HEK293T (cell line): ENCODE results near the gene JADE1.

Source experiments
- CTCF ChIA-PET: fragments of 350-600 bp; formaldehyde crosslinking; extraction: SDS; loops from one replicate; lab custom pipeline; 2021; ENCODE audit warnings: antibody characterized with exemption, inconsistent platforms; lab: Yijun Ruan, JAX
- POLR2A ChIA-PET: fragments of 350-600 bp; formaldehyde crosslinking; extraction: SDS; loops from one replicate; lab custom pipeline; 2020; ENCODE audit warnings: antibody characterized with exemption, inconsistent platforms; lab: Yijun Ruan, JAX
- DNase-seq: peaks from one replicate; pipeline ENCODE4 v3.0.0; 2012; ENCODE audit warnings: mixed read lengths; ENCODE audit errors: extremely low spot score
- ARNT ChIP-seq: fragments of 450-650 bp; IDR thresholded peaks from 2 replicates; pipeline ENCODE4 v1.6.1; 2017; ENCODE audit warnings: mild to moderate bottlenecking
- BHLHE40 ChIP-seq: fragments of 450-650 bp; IDR thresholded peaks from 2 replicates; pipeline ENCODE4 v1.6.1; 2016; ENCODE audit warnings: mild to moderate bottlenecking, moderate library complexity, borderline replicate concordance
- CTBP1 ChIP-seq: fragments of 450-650 bp; IDR thresholded peaks from 2 replicates; pipeline ENCODE4 v1.6.1; 2016; ENCODE audit warnings: borderline replicate concordance
- ELF4 ChIP-seq: fragments of 450-650 bp; IDR thresholded peaks from 2 replicates; pipeline ENCODE4 v1.6.1; 2017; ENCODE audit warnings: antibody characterized with exemption
- FOXA1 ChIP-seq: fragments of 450-650 bp; IDR thresholded peaks from 2 replicates; pipeline ENCODE4 v1.6.1; 2016; ENCODE audit warnings: mild to moderate bottlenecking
- FOXK2 ChIP-seq: fragments of 450-650 bp; IDR thresholded peaks from 2 replicates; pipeline ENCODE4 v1.6.1; 2016; ENCODE audit warnings: mild to moderate bottlenecking
- FOXM1 ChIP-seq: fragments of 450-650 bp; IDR thresholded peaks from 2 replicates; pipeline ENCODE4 v1.6.1; 2017; ENCODE audit warnings: mild to moderate bottlenecking, borderline replicate concordance
- HDGF ChIP-seq: fragments of 450-650 bp; IDR thresholded peaks from 2 replicates; pipeline ENCODE4 v1.6.1; 2017; ENCODE audit warnings: antibody characterized with exemption, borderline replicate concordance
- L3MBTL2 ChIP-seq: fragments of 450-650 bp; conservative IDR thresholded peaks from 2 replicates; pipeline ENCODE4 v1.6.1; 2016; ENCODE audit warnings: mild to moderate bottlenecking
- LEF1 ChIP-seq: fragments of 450-650 bp; IDR thresholded peaks from 2 replicates; pipeline ENCODE4 v1.6.1; 2017; ENCODE audit warnings: mild to moderate bottlenecking, borderline replicate concordance
- NFRKB ChIP-seq: fragments of 450-650 bp; IDR thresholded peaks from 2 replicates; pipeline ENCODE4 v1.6.1; 2016; ENCODE audit warnings: mild to moderate bottlenecking, moderate library complexity
- SP1 ChIP-seq: fragments of 450-650 bp; IDR thresholded peaks from 2 replicates; pipeline ENCODE4 v1.6.1; 2017
- SUZ12 ChIP-seq: fragments of 450-650 bp; IDR thresholded peaks from 2 replicates; pipeline ENCODE4 v1.6.1; 2016; ENCODE audit warnings: mild to moderate bottlenecking
- TARDBP ChIP-seq: fragments of 450-650 bp; IDR thresholded peaks from 2 replicates; pipeline ENCODE4 v1.6.1; 2016
- ZNF384 ChIP-seq: fragments of 450-650 bp; IDR thresholded peaks from 2 replicates; pipeline ENCODE4 v1.6.1; 2016
- TF ChIP-seq, protein P1 (sequence below): fragments of 450-650 bp; IDR thresholded peaks from 2 replicates; pipeline ENCODE4 v1.6.1; 2016

JADE1 gene

DNA sequence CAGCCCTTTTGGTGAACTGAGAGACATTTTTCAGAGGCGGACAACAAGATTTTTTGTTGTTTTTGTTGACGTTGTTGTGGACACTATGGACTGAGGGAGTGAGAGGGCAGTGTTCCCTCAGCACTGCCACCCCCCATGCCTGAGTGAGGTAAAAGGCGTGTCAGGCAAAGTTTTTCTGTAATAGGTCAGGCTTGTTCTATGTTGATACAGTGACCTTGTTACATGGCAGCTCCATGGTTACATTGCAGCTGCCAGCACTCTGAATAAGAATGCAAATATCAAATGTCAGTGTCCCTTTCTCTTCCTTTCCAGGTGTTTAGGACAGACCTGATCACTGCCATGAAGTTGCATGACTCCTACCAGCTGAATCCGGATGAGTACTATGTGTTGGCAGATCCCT, 36.6 kb downstream of the JADE1 start:
- TF ChIP-seq HDGF (no peak), SUZ12 (no peak), SP1 (no peak), LEF1 (no peak), NFRKB (no peak), CTBP1 (no peak), ELF4 (no peak)
- TF ChIP-seq, protein P1, sequence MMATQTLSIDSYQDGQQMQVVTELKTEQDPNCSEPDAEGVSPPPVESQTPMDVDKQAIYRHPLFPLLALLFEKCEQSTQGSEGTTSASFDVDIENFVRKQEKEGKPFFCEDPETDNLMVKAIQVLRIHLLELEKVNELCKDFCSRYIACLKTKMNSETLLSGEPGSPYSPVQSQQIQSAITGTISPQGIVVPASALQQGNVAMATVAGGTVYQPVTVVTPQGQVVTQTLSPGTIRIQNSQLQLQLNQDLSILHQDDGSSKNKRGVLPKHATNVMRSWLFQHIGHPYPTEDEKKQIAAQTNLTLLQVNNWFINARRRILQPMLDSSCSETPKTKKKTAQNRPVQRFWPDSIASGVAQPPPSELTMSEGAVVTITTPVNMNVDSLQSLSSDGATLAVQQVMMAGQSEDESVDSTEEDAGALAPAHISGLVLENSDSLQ = no peak
- ChIA-PET POLR2A (no interaction called here), CTCF (no interaction called here)
- DNase-seq = no peak

DNA sequence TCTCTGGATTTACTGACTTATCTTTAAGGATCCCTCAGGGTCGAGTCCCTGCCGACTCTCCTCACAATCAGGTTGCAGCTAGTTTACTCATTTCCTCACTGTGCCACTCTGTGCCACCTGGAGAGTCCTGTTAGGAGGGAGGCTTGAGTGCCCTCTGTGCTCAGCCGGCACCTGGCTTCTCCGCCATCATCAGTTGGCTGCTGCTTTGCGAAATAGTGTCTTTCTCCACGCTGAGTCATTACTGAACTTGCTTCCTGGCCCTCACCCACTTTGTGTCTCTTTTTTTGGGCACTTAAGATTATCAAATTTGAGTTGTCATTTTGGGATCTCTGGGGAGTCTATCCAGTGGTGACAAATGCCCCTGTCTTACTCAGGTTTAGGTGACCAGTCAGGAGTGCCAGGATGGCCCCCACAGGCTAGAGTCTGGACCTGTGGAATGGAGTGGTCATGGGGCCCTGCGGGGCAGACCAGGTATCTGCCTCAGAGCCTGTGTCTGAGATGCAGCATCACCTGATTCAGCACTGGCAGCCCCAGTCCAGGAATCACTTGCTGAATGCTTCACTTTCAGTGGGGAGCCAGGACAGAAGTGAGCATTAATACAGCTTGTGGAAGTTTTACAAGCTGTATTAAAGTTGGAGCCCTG, 37.7 kb downstream of the JADE1 start:
- ChIA-PET POLR2A (no interaction called here), CTCF (no interaction called here)
- TF ChIP-seq FOXA1 (no peak), FOXK2 (no peak), CTBP1 (no peak), SUZ12 (no peak), NFRKB (no peak), ZNF384 (no peak), BHLHE40 (no peak), HDGF (no peak), LEF1 (no peak), TARDBP (no peak), SP1 (no peak), L3MBTL2 (no peak), ARNT (no peak), ELF4 (no peak), FOXM1 (no peak)
- TF ChIP-seq, protein P1 = no peak
- DNase-seq = no peak

DNA sequence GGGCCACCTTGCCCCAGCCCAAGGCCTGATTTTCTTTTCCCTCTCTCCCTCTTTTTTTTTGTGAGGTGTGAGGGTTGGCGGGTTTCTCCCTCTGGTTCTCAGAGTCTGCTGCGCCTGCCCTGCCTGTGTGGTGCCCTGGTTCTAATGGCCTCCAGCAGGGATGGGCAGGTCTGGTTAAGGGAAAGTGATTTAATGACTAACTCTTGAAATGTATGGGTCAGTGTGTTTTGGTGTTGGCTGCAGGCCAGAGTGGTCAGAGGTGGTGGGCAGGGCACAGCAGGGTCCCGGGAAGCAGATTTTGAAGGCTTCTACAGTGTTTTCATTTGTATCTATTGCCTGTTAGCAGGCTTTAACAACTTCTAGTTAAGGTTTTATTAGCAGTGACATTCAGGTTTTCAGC, 39.0 kb downstream of the JADE1 start:
- TF ChIP-seq L3MBTL2 = no peak
- TF ChIP-seq NFRKB = no peak
- no peak for TF ChIP-seq CTBP1
- TF ChIP-seq BHLHE40 = no peak
- no peak for TF ChIP-seq ZNF384
- TF ChIP-seq FOXA1 = no peak
- no peak for TF ChIP-seq LEF1
- TF ChIP-seq, protein P1 = no peak
- TF ChIP-seq ARNT = no peak
- TF ChIP-seq TARDBP = no peak
- CTCF ChIA-PET = no interaction called here
- POLR2A ChIA-PET = no interaction called here
- no peak for DNase-seq

DNA sequence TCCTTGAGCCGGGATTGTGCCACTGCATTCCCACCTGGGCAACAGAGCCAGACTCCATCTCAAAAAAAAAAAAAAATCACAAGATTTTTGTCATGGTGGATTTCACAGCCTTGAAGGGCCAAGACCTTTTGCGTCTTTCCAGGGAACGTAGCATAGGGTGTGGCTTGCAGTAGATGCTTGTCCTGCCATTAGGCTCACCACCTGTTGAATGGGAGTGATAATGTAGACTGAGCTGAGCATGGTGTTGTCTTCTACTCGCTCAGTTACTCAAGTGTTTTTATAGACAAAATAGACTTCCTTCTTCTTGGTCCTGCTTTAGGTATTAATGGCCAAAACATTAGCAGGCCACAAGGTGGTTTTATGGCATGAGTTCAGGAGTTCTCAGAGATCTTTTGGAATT, 40.8 kb downstream of the JADE1 start:
- ChIA-PET CTCF (no interaction called here), POLR2A (no interaction called here)
- no peak for DNase-seq
- no peak for TF ChIP-seq BHLHE40
- TF ChIP-seq FOXK2 = no peak
- TF ChIP-seq NFRKB = no peak
- no peak for TF ChIP-seq ELF4
- TF ChIP-seq LEF1 = no peak
- no peak for TF ChIP-seq CTBP1
- no peak for TF ChIP-seq HDGF
- no peak for TF ChIP-seq SP1
- TF ChIP-seq L3MBTL2 = no peak
- TF ChIP-seq ZNF384 = no peak
- TF ChIP-seq TARDBP = no peak
- no peak for TF ChIP-seq FOXA1
- TF ChIP-seq, protein P1 = no peak
- no peak for TF ChIP-seq ARNT
- TF ChIP-seq FOXM1 = no peak
- no peak for TF ChIP-seq SUZ12

DNA sequence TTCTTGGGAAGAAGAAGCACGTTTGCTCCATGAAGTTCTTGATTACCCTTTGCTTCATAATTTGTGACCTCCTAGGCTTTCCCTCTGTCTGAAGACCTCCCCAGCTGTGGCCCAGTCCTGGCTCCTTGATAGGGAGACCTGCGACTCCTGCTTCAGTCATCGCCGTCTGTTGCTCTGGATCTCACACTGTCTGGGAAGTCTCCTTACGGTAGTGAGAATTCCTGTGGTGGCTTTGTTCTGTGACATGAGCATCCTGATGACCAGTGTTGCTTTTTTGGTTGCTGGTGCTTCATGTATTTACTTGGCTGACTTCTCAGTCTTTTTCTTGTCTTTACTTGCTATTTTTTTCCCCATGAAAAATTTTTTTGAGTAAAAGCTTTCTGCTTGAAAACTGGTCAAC, 44.2 kb downstream of the JADE1 start:
- CTCF ChIA-PET = no interaction called here

DNA sequence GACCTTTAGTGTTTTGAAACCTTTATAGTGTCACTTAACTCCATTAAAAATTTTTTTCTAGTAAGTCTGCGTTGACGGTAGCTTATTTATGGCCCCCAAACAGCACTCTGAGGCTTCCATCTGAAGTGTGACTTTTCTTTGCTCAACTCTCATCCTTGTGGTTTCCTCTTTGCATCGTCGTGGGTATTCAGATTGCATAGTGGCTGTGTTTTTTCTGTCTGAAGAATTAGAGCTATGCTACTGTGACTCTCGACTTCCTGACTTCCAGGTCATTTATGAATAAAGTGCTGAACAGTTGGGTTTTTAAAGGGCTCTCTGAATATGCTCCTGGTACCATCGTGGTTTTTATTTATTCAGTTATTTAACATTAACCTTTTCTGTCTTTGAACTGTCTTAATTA, 44.9 kb downstream of the JADE1 start:
- DNase-seq = no peak
- ChIA-PET CTCF (no interaction called here), POLR2A (no interaction called here)
- TF ChIP-seq TARDBP (no peak), NFRKB (no peak), FOXM1 (no peak), SP1 (no peak), HDGF (no peak), L3MBTL2 (no peak), SUZ12 (no peak), CTBP1 (no peak), FOXK2 (no peak), ZNF384 (no peak)
- TF ChIP-seq, protein P1 = no peak

More for the DNA sequence above, 44.2 kb downstream of the JADE1 start:
- TF ChIP-seq ELF4 (no peak), ARNT (no peak), FOXK2 (no peak), LEF1 (no peak), BHLHE40 (no peak)
- POLR2A ChIA-PET = no interaction called here
- DNase-seq = no peak
